ENCODE results near the gene HTRA3. TPM values are rescaled to one million over a fixed set of nuclear protein-coding genes. Genes with fewer than 3 reads are reported as not detected.

Gene HTRA3
- total RNA-seq, 1 experiment from 2014 or later: 2.3 TPM

- Mint-ChIP-seq H3K4me1 (no peaks in the 10 kb centered on the region), H3K27ac (no peak overlapping the region), H3K9me3 (no peaks in the 10 kb centered on the region), H3K36me3 (no peaks in the 10 kb centered on the region), H3K4me3 (no peak overlapping the region), H3K27me3 (ENCODE audit: low read depth) (no peaks in the 10 kb centered on the region)
- ATAC-seq (no peak), DNase-seq (ENCODE audit: low spot score) (no peak)
- POLR2A ChIA-PET: no interaction called here
- TF ChIP-seq, protein P1, sequence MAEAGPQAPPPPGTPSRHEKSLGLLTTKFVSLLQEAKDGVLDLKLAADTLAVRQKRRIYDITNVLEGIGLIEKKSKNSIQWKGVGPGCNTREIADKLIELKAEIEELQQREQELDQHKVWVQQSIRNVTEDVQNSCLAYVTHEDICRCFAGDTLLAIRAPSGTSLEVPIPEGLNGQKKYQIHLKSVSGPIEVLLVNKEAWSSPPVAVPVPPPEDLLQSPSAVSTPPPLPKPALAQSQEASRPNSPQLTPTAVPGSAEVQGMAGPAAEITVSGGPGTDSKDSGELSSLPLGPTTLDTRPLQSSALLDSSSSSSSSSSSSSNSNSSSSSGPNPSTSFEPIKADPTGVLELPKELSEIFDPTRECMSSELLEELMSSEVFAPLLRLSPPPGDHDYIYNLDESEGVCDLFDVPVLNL (CRISPR knock-in tag; IDR thresholded peaks at IDR 0.05; ENCODE audit: borderline replicate concordance, low read depth): no peak
- TF ChIP-seq JUN (CRISPR knock-in tag; IDR thresholded peaks at IDR 0.05): no peak
- TF ChIP-seq MXD4 (CRISPR knock-in tag; IDR thresholded peaks at IDR 0.05; ENCODE audit: borderline replicate concordance): no peak
- TF ChIP-seq GRHL2 (CRISPR knock-in tag; IDR thresholded peaks at IDR 0.05; ENCODE audit: insufficient replicate concordance, severe bottlenecking): no peak
- TF ChIP-seq PRRX2 (CRISPR knock-in tag; IDR thresholded peaks at IDR 0.05): no peak
- TF ChIP-seq, protein P2, sequence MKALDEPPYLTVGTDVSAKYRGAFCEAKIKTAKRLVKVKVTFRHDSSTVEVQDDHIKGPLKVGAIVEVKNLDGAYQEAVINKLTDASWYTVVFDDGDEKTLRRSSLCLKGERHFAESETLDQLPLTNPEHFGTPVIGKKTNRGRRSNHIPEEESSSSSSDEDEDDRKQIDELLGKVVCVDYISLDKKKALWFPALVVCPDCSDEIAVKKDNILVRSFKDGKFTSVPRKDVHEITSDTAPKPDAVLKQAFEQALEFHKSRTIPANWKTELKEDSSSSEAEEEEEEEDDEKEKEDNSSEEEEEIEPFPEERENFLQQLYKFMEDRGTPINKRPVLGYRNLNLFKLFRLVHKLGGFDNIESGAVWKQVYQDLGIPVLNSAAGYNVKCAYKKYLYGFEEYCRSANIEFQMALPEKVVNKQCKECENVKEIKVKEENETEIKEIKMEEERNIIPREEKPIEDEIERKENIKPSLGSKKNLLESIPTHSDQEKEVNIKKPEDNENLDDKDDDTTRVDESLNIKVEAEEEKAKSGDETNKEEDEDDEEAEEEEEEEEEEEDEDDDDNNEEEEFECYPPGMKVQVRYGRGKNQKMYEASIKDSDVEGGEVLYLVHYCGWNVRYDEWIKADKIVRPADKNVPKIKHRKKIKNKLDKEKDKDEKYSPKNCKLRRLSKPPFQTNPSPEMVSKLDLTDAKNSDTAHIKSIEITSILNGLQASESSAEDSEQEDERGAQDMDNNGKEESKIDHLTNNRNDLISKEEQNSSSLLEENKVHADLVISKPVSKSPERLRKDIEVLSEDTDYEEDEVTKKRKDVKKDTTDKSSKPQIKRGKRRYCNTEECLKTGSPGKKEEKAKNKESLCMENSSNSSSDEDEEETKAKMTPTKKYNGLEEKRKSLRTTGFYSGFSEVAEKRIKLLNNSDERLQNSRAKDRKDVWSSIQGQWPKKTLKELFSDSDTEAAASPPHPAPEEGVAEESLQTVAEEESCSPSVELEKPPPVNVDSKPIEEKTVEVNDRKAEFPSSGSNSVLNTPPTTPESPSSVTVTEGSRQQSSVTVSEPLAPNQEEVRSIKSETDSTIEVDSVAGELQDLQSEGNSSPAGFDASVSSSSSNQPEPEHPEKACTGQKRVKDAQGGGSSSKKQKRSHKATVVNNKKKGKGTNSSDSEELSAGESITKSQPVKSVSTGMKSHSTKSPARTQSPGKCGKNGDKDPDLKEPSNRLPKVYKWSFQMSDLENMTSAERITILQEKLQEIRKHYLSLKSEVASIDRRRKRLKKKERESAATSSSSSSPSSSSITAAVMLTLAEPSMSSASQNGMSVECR (CRISPR knock-in tag; IDR thresholded peaks at IDR 0.05; ENCODE audit: borderline replicate concordance): no peak
- TF ChIP-seq, protein P3, sequence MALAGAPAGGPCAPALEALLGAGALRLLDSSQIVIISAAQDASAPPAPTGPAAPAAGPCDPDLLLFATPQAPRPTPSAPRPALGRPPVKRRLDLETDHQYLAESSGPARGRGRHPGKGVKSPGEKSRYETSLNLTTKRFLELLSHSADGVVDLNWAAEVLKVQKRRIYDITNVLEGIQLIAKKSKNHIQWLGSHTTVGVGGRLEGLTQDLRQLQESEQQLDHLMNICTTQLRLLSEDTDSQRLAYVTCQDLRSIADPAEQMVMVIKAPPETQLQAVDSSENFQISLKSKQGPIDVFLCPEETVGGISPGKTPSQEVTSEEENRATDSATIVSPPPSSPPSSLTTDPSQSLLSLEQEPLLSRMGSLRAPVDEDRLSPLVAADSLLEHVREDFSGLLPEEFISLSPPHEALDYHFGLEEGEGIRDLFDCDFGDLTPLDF (CRISPR knock-in tag; IDR thresholded peaks at IDR 0.05): no peak
- no peak for TF ChIP-seq CBFB (CRISPR knock-in tag; IDR thresholded peaks at IDR 0.05; ENCODE audit: low read depth)
- no peak for TF ChIP-seq PREB (CRISPR knock-in tag; IDR thresholded peaks at IDR 0.05; ENCODE audit: borderline replicate concordance)
- TF ChIP-seq FOXJ3 (CRISPR knock-in tag; IDR thresholded peaks at IDR 0.05; ENCODE audit: borderline replicate concordance): no peak
- no peak for TF ChIP-seq FOXP1 (CRISPR knock-in tag; IDR thresholded peaks at IDR 0.05; ENCODE audit: borderline replicate concordance)
- TF ChIP-seq, protein P4, sequence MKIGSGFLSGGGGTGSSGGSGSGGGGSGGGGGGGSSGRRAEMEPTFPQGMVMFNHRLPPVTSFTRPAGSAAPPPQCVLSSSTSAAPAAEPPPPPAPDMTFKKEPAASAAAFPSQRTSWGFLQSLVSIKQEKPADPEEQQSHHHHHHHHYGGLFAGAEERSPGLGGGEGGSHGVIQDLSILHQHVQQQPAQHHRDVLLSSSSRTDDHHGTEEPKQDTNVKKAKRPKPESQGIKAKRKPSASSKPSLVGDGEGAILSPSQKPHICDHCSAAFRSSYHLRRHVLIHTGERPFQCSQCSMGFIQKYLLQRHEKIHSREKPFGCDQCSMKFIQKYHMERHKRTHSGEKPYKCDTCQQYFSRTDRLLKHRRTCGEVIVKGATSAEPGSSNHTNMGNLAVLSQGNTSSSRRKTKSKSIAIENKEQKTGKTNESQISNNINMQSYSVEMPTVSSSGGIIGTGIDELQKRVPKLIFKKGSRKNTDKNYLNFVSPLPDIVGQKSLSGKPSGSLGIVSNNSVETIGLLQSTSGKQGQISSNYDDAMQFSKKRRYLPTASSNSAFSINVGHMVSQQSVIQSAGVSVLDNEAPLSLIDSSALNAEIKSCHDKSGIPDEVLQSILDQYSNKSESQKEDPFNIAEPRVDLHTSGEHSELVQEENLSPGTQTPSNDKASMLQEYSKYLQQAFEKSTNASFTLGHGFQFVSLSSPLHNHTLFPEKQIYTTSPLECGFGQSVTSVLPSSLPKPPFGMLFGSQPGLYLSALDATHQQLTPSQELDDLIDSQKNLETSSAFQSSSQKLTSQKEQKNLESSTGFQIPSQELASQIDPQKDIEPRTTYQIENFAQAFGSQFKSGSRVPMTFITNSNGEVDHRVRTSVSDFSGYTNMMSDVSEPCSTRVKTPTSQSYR (CRISPR knock-in tag; IDR thresholded peaks at IDR 0.05): no peak
- CTCF ChIA-PET: interaction anchor here (0.7 to 2.6 kb wide), 3 partner anchors 22 to 31 kb away, joined by 3 to 14 read pairs (median 5); no protein-coding TSS in a partner anchor
These were observed 19.7 kb downstream of the HTRA3 start for GRCh38 chr4:8289151-8289750.
